Calu3 (cell line): Measurements from ENCODE around the gene RAX. TPM values are rescaled to one million over a fixed set of nuclear protein-coding genes. Genes with fewer than 3 reads are reported as not detected.

Experiments
- BruUV-seq: library from RNA; stranded (reverse); fragments of 400-500 nt; replicated peaks from 2 replicates; lab custom pipeline; 2021; lab: Mats Ljungman, UMichigan
- CTCF ChIA-PET: fragments of 300-600 bp; sonication (Branson Sonifier 250); formaldehyde crosslinking; loops from one replicate; lab custom pipeline; 2022; ENCODE audit warnings: antibody characterized with exemption; lab: Charles Lee
- DNase-seq: peaks from one replicate; pipeline ENCODE4 v3.0.0; 2022
- H3K27ac Mint-ChIP-seq: one replicate; pipeline ENCODE4 v1.8.0; 2022; ENCODE audit warnings: mixed read lengths; ENCODE audit not compliant: unreplicated experiment
- H3K27me3 Mint-ChIP-seq: one replicate; pipeline ENCODE4 v1.8.0; 2022; ENCODE audit warnings: mixed read lengths; ENCODE audit not compliant: unreplicated experiment
- H3K36me3 Mint-ChIP-seq: one replicate; pipeline ENCODE4 v1.8.0; 2022; ENCODE audit warnings: mild to moderate bottlenecking, moderate library complexity, mixed read lengths; ENCODE audit not compliant: insufficient read depth, unreplicated experiment
- H3K4me1 Mint-ChIP-seq: one replicate; pipeline ENCODE4 v1.8.0; 2022; ENCODE audit warnings: mild to moderate bottlenecking, low read depth, mixed read lengths; ENCODE audit not compliant: unreplicated experiment
- H3K4me3 Mint-ChIP-seq: one replicate; pipeline ENCODE4 v1.8.0; 2022; ENCODE audit warnings: mild to moderate bottlenecking, low read depth, moderate library complexity, mixed read lengths; ENCODE audit not compliant: unreplicated experiment
- H3K9me3 Mint-ChIP-seq: one replicate; pipeline ENCODE4 v1.8.0; 2022; ENCODE audit warnings: low read depth, mixed read lengths; ENCODE audit not compliant: unreplicated experiment
- CTCF ChIP-seq: fragments of 200-600 bp; IDR thresholded peaks from one replicate; pipeline ENCODE4 v1.8.0; 2022; ENCODE audit warnings: antibody characterized with exemption; ENCODE audit not compliant: unreplicated experiment
- intact Hi-C: fragments of 100-400 bp; cut with micrococcal nuclease; formaldehyde crosslinking; loops from one replicate; pipeline ENCODE4 v1.10.0; 2022; ENCODE audit not compliant: unreplicated experiment
- total RNA-seq: library from RNA; stranded (reverse); gene quantifications from 2 replicates; pipeline ENCODE4 v1.2.3, GENCODE V29; 2022

The RAX gene
- total RNA-seq, 1 experiment from 2014 or later = not detected

- Mint-ChIP-seq H3K4me1 (no peaks in the 10 kb centered on the region), H3K27me3 (peaks cover 100% of the 10 kb centered on the region), H3K36me3 (no peaks in the 10 kb centered on the region), H3K9me3 (no peaks in the 10 kb centered on the region), H3K27ac (no peak overlapping the region), H3K4me3 (no peak overlapping the region)
- DNase-seq = no peak
- no peak for TF ChIP-seq CTCF
- no TSS peak for BruUV-seq
- intact Hi-C loops = no loop called here
- CTCF ChIA-PET = no interaction called here
These were observed 50.9 kb downstream of the RAX start for GRCh38 chr18:59222341-59222740.

GRCh38 chr18:59220784-59221765 lies 52.2 kb downstream of the RAX start:
- Mint-ChIP-seq H3K27me3 (peaks cover 100% of the 10 kb centered on the region), H3K27ac (no peak overlapping the region), H3K4me1 (no peaks in the 10 kb centered on the region), H3K9me3 (no peaks in the 10 kb centered on the region), H3K4me3 (no peak overlapping the region), H3K36me3 (no peaks in the 10 kb centered on the region)
- no peak for TF ChIP-seq CTCF
- no peak for DNase-seq
- CTCF ChIA-PET = no interaction called here
- no TSS peak for BruUV-seq
- intact Hi-C loops = no loop called here

DNA sequence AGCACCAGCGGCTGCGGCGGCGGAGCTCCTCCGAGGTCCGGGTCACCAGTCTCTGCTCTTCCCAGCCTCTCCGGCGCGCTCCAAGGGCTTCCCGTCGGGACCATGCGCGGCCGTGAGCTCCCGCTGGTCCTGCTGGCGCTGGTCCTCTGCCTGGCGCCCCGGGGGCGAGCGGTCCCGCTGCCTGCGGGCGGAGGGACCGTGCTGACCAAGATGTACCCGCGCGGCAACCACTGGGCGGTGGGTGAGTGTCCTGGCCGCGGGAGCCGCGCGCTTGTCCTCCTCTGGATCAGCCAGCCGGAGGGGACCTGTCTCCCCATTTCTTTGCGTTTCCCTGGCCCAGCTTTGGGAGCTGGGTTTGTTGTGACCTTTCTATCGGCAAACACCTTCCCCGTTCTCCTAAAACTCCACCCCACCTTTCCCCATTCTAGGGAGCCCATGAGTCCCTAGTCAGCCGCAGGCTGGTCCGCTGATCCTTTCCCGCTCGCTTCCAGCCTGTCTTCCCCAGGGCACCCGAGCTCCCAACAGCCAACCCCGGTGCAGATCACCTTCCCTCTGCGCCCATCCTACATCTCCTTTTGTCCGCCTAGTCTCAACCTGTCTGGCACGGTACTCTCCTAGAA lies 53.0 kb downstream of the RAX start:
- no TSS peak for BruUV-seq
- no peak for DNase-seq
- H3K27me3 Mint-ChIP-seq = peaks cover 100% of the 10 kb centered on the region
- CTCF ChIA-PET = no interaction called here
- H3K4me1 Mint-ChIP-seq = no peaks in the 10 kb centered on the region
- H3K4me3 Mint-ChIP-seq = no peak overlapping the region
- TF ChIP-seq CTCF = no peak
- no peak overlapping the region for H3K27ac Mint-ChIP-seq
- H3K36me3 Mint-ChIP-seq = no peaks in the 10 kb centered on the region
- H3K9me3 Mint-ChIP-seq = no peaks in the 10 kb centered on the region
- intact Hi-C loops = no loop called here

GRCh38 chr18:59219672-59220163 lies 53.5 kb downstream of the RAX start, which contains the start of gene GRP:
Gene GRP (plus strand): TSS chr18:59220158. CDS start chr18:59220266, 108 bp downstream.
- H3K27me3 Mint-ChIP-seq = peaks cover 100% of the 10 kb centered on the region
- no peak for TF ChIP-seq CTCF
- no peak within 1 kb of the TSS for H3K27ac Mint-ChIP-seq
- no peak for DNase-seq
- CTCF ChIA-PET = no interaction called here
- no peaks in the 10 kb centered on the region for H3K36me3 Mint-ChIP-seq
- H3K9me3 Mint-ChIP-seq = no peaks in the 10 kb centered on the region
- intact Hi-C loops = no loop called here
- H3K4me3 Mint-ChIP-seq = no peak within 1 kb of the TSS
- no TSS peak for BruUV-seq
- H3K4me1 Mint-ChIP-seq = no peaks in the 10 kb centered on the region
